MM.1S (cell line): ENCODE results near the gene ZNF408.

Experiments used
- DNase-seq: peaks from one replicate; pipeline ENCODE4 v3.0.0-alpha.2; 2015
- H2AFZ ChIP-seq: fragments of 300-600 bp; sonication (generic); 2 replicates; pipeline ENCODE4 v1.6.0; 2016; ENCODE audit warnings: antibody characterized with exemption, low read length
- H3F3A ChIP-seq: fragments of 300-600 bp; sonication (generic); 2 replicates; pipeline ENCODE4 v1.6.1; 2016; ENCODE audit warnings: mild to moderate bottlenecking, antibody characterized with exemption, low read length, moderate library complexity, mixed read lengths; ENCODE audit not compliant: insufficient read depth
- H3K27ac ChIP-seq: fragments of 300-600 bp; sonication (generic); 2 replicates; pipeline ENCODE4 v1.5.1; 2016; ENCODE audit warnings: mild to moderate bottlenecking, low read length
- H3K27me3 ChIP-seq: fragments of 300-600 bp; sonication (generic); replicated peaks from 2 replicates; pipeline ENCODE4 v1.6.0; 2016; ENCODE audit warnings: low read length; ENCODE audit not compliant: insufficient read depth
- H3K36me3 ChIP-seq: fragments of 300-600 bp; sonication (generic); replicated peaks from 2 replicates; pipeline ENCODE4 v1.6.1; 2016; ENCODE audit warnings: mild to moderate bottlenecking, low read length, mixed read lengths; ENCODE audit not compliant: insufficient read depth
- H3K4me1 ChIP-seq: fragments of 300-600 bp; sonication (generic); 2 replicates; pipeline ENCODE4 v1.6.1; 2016; ENCODE audit warnings: low read length, mixed read lengths
- H3K4me2 ChIP-seq: fragments of 300-600 bp; sonication (generic); 2 replicates; pipeline ENCODE4 v1.6.0; 2016; ENCODE audit warnings: low read depth, low read length
- H3K4me3 ChIP-seq: fragments of 300-600 bp; sonication (generic); 2 replicates; pipeline ENCODE4 v1.5.1; 2016; ENCODE audit warnings: low read length, mixed read lengths
- H3K79me2 ChIP-seq: fragments of 300-600 bp; sonication (generic); 2 replicates; pipeline ENCODE4 v1.6.1; 2016; ENCODE audit warnings: mixed run types, low read length, mixed read lengths
- H3K9ac ChIP-seq: fragments of 300-600 bp; sonication (generic); 2 replicates; pipeline ENCODE4 v1.6.1; 2016; ENCODE audit warnings: low read length, mixed read lengths
- H3K9me2 ChIP-seq: fragments of 300-600 bp; sonication (generic); replicated peaks from 2 replicates; pipeline ENCODE4 v1.6.1; 2016; ENCODE audit warnings: mild to moderate bottlenecking, low read length, mixed read lengths; ENCODE audit not compliant: insufficient read depth
- H3K9me3 ChIP-seq: fragments of 300-600 bp; sonication (generic); replicated peaks from 2 replicates; pipeline ENCODE4 v1.6.1; 2016; ENCODE audit warnings: mild to moderate bottlenecking, low read length, mixed read lengths; ENCODE audit not compliant: insufficient read depth
- H4K20me1 ChIP-seq: fragments of 300-600 bp; sonication (generic); 2 replicates; pipeline ENCODE4 v1.6.1; 2016; ENCODE audit warnings: mild to moderate bottlenecking, low read length, moderate library complexity, mixed read lengths; ENCODE audit not compliant: insufficient read depth
- CTCF ChIP-seq: fragments of 300-600 bp; sonication (generic); IDR thresholded peaks from 2 replicates; pipeline ENCODE4 v1.5.1; 2016; ENCODE audit warnings: antibody characterized with exemption, low read length, mixed read lengths
- EZH2 ChIP-seq: fragments of 300-600 bp; sonication (generic); optimal IDR thresholded peaks from 2 replicates; pipeline ENCODE3; 2017; ENCODE audit warnings: low read depth, mild to moderate bottlenecking, antibody characterized with exemption, low read length, mixed read lengths
- EZH2phosphoT487 ChIP-seq: fragments of 300-600 bp; sonication (generic); IDR thresholded peaks from 2 replicates; pipeline ENCODE4 v1.6.1; 2018; ENCODE audit warnings: antibody characterized with exemption, low read length

ZNF408 gene

DNA sequence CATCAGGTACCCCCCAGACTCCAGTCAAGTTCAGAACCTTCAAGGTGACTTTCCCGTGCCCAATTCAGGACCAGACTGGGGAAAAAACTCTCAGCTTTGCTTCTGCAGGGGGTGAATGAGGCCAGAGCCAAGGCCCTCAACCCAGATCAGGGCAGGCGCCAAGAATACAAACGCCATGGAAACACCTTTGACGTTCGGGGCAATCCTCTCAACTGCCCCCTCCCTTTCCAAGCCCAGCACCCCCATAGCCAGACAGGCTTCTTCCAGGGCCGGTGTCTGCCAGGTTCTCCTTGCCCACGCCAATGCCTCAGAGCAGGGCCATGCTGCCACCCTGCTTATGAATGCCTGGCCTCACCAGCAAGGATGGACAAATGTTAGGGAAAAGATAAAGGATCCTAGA lies 6.2 kb upstream of the ZNF408 start:
- Histone ChIP-seq H3F3A (no peaks in the 10 kb centered on the region), H2AFZ (no peak overlapping the region), H3K9me3 (no peaks in the 10 kb centered on the region), H3K79me2 (peaks cover 30% of the 10 kb centered on the region), H3K9ac (no peak overlapping the region), H3K9me2 (no peaks in the 10 kb centered on the region), H4K20me1 (no peaks in the 10 kb centered on the region), H3K4me1 (no peaks in the 10 kb centered on the region), H3K27me3 (no peaks in the 10 kb centered on the region), H3K36me3 (no peaks in the 10 kb centered on the region), H3K4me3 (no peak overlapping the region), H3K4me2 (no peak overlapping the region), H3K27ac (no peak overlapping the region)
- no peak for DNase-seq
- TF ChIP-seq EZH2phosphoT487, result no peak
- TF ChIP-seq EZH2, result no peak
- no peak for TF ChIP-seq CTCF

GRCh38 chr11:46695345-46696211 lies 5.3 kb upstream of the ZNF408 start:
- no peaks in the 10 kb centered on the region for H3K36me3 ChIP-seq

GRCh38 chr11:46696212-46696558 lies 4.6 kb upstream of the ZNF408 start:
- Histone ChIP-seq H3F3A (peaks cover 3% of the 10 kb centered on the region; the same call in 1 of the 2 replicates), H3K4me3 (no peak overlapping the region), H2AFZ (no peak overlapping the region), H3K9ac (no peak overlapping the region), H3K4me1 (no peaks in the 10 kb centered on the region), H3K79me2 (peaks cover 43% of the 10 kb centered on the region), H4K20me1 (no peaks in the 10 kb centered on the region), H3K9me3 (no peaks in the 10 kb centered on the region), H3K27me3 (no peaks in the 10 kb centered on the region), H3K4me2 (no peak overlapping the region), H3K36me3 (no peaks in the 10 kb centered on the region), H3K27ac (no peak overlapping the region), H3K9me2 (no peaks in the 10 kb centered on the region)
- DNase-seq, result no peak
- no peak for TF ChIP-seq EZH2
- TF ChIP-seq EZH2phosphoT487, result no peak
- TF ChIP-seq CTCF, result no peak

More at GRCh38 chr11:46695345-46696211, 5.3 kb upstream of the ZNF408 start:
- H3K79me2 ChIP-seq, result peaks cover 38% of the 10 kb centered on the region
- no peak overlapping the region for H3K27ac ChIP-seq
- H3K4me1 ChIP-seq, result no peaks in the 10 kb centered on the region
- H3K9ac ChIP-seq, result no peak overlapping the region
- H3K27me3 ChIP-seq, result no peaks in the 10 kb centered on the region
- DNase-seq, result no peak
- TF ChIP-seq EZH2, result no peak
- no peak for TF ChIP-seq EZH2phosphoT487
- no peak for TF ChIP-seq CTCF
- H3K4me2 ChIP-seq, result no peak overlapping the region
- H3K9me2 ChIP-seq, result no peaks in the 10 kb centered on the region
- H3F3A ChIP-seq, result peaks cover 3% of the 10 kb centered on the region; the same call in 1 of the 2 replicates
- H2AFZ ChIP-seq, result no peak overlapping the region
- no peak overlapping the region for H3K4me3 ChIP-seq
- no peaks in the 10 kb centered on the region for H3K9me3 ChIP-seq
- H4K20me1 ChIP-seq, result no peaks in the 10 kb centered on the region
